Trophoblast cell (in vitro differentiated cells and primary cell): ENCODE data around the gene CCSER2.
A peak's percentile ranks its signal among the peaks of the same experiment; 100 is the strongest.

Experiments used
- DNase-seq, 2 donors: peaks; one replicate each; pipeline ENCODE4 v3.0.0-alpha.2; 2016
- H2AFZ ChIP-seq: 2 replicates; pipeline ENCODE4 v1.6.1; 2013; ENCODE audit warnings: low read length, moderate library complexity, mild to moderate bottlenecking; ENCODE audit not compliant: insufficient read depth, poor library complexity
- H2AK5ac ChIP-seq: 2 replicates; pipeline ENCODE4 v1.6.1; 2013; ENCODE audit warnings: mild to moderate bottlenecking, low read length
- H2BK120ac ChIP-seq: 2 replicates; pipeline ENCODE4 v1.6.1; 2013; ENCODE audit warnings: low read length, mild to moderate bottlenecking, moderate library complexity; ENCODE audit not compliant: insufficient read depth, poor library complexity
- H2BK12ac ChIP-seq: 2 replicates; pipeline ENCODE4 v1.6.1; 2013; ENCODE audit warnings: mild to moderate bottlenecking, low read length, moderate library complexity
- H2BK5ac ChIP-seq: 2 replicates; pipeline ENCODE4 v1.6.1; 2013; ENCODE audit warnings: low read length, low read depth, moderate library complexity, mild to moderate bottlenecking; ENCODE audit not compliant: poor library complexity
- H3K14ac ChIP-seq: 2 replicates; pipeline ENCODE4 v1.6.1; 2013; ENCODE audit warnings: mild to moderate bottlenecking, low read length
- H3K18ac ChIP-seq: 2 replicates; pipeline ENCODE4 v1.6.1; 2013; ENCODE audit warnings: mild to moderate bottlenecking, low read length
- H3K23ac ChIP-seq: 2 replicates; pipeline ENCODE4 v1.6.1; 2013; ENCODE audit warnings: low read length
- H3K27ac ChIP-seq: 2 replicates; pipeline ENCODE4 v1.5.1; 2013; ENCODE audit warnings: low read depth, mild to moderate bottlenecking, inconsistent platforms, low read length, moderate library complexity
- H3K27me3 ChIP-seq: 2 replicates; pipeline ENCODE4 v1.6.1; 2013; ENCODE audit warnings: inconsistent platforms, mild to moderate bottlenecking, low read length, moderate library complexity; ENCODE audit not compliant: insufficient read depth
- H3K36me3 ChIP-seq, 2 experiments: 1 replicate in 1 of 2; 2 replicates in 1 of 2; pipeline ENCODE4 v1.6.1; 2013; ENCODE audit warnings: low read length in 2 of 2, mild to moderate bottlenecking in 2 of 2, moderate library complexity in 1 of 2; ENCODE audit not compliant: insufficient read depth in 2 of 2, control insufficient read depth in 1 of 2
- H3K4ac ChIP-seq: 2 replicates; pipeline ENCODE4 v1.6.1; 2013; ENCODE audit warnings: low read depth, mild to moderate bottlenecking, low read length, moderate library complexity
- H3K4me1 ChIP-seq, 2 experiments: 1 replicate in 1 of 2; 2 replicates in 1 of 2; pipeline ENCODE4 v1.6.1; 2013; ENCODE audit warnings: low read length in 2 of 2, mild to moderate bottlenecking in 2 of 2, moderate library complexity in 1 of 2; ENCODE audit not compliant: insufficient read depth in 2 of 2, control insufficient read depth in 1 of 2
- H3K4me2 ChIP-seq: 2 replicates; pipeline ENCODE4 v1.6.1; 2013; ENCODE audit warnings: inconsistent platforms, mild to moderate bottlenecking, low read length, moderate library complexity
- H3K4me3 ChIP-seq: 2 replicates; pipeline ENCODE4 v1.5.1; 2013; ENCODE audit warnings: mild to moderate bottlenecking, low read depth, low read length, inconsistent platforms
- H3K79me1 ChIP-seq: one replicate; pipeline ENCODE4 v1.6.1; 2013; ENCODE audit warnings: low read length
- H3K79me2 ChIP-seq: 2 replicates; pipeline ENCODE4 v1.6.1; 2013; ENCODE audit warnings: low read length, mild to moderate bottlenecking; ENCODE audit not compliant: control insufficient read depth, insufficient read depth, poor library complexity
- H3K9ac ChIP-seq: 2 replicates; pipeline ENCODE4 v1.6.1; 2013; ENCODE audit warnings: mild to moderate bottlenecking, low read length
- H3K9me3 ChIP-seq: 2 replicates; pipeline ENCODE4 v1.6.1; 2013; ENCODE audit warnings: low read depth, mild to moderate bottlenecking, control low read depth, inconsistent platforms, low read length; ENCODE audit not compliant: insufficient read depth
- H4K12ac ChIP-seq: 2 replicates; pipeline ENCODE4 v1.6.1; 2013; ENCODE audit warnings: low read depth, mild to moderate bottlenecking, low read length, moderate library complexity
- H4K8ac ChIP-seq: 2 replicates; pipeline ENCODE4 v1.6.1; 2013; ENCODE audit warnings: low read depth, mild to moderate bottlenecking, low read length, moderate library complexity
- H4K91ac ChIP-seq: one replicate; pipeline ENCODE4 v1.6.1; 2013; ENCODE audit warnings: low read depth, mild to moderate bottlenecking, low read length, moderate library complexity
- whole genome bisulfite sequencing: extraction: QIAGEN DNeasy Blood & Tissue Kit; methylation state at CpG from one replicate; pipeline ENCODE4 v1.1.7; 2013; ENCODE audit warnings: missing lambda C conversion rate; ENCODE audit not compliant: insufficient read length, insufficient coverage; ENCODE audit errors: extremely low coverage; 5-methylcytosine and 5-hydroxymethylcytosine counted together

CCSER2 gene

GRCh38 chr10:84456126-84456525 is 127.7 kb downstream of the CCSER2 start:
- H4K8ac ChIP-seq: no peak overlapping the region
- no peak overlapping the region for H3K4me2 ChIP-seq
- H2BK5ac ChIP-seq: no peak overlapping the region
- H3K4me1 ChIP-seq: no peaks in the 10 kb centered on the region
- no peak overlapping the region for H4K12ac ChIP-seq
- H3K18ac ChIP-seq: no peak overlapping the region
- DNase-seq: no peak
- no peaks in the 10 kb centered on the region for H3K79me1 ChIP-seq
- no peaks in the 10 kb centered on the region for H3K9me3 ChIP-seq
- no CpG with 5 or more reads among the region's 2 CpGs for WGBS
- no peak overlapping the region for H2AK5ac ChIP-seq
- H3K14ac ChIP-seq: no peak overlapping the region
- H3K4me3 ChIP-seq: no peak overlapping the region
- H2AFZ ChIP-seq: no peak overlapping the region
- H3K79me2 ChIP-seq: no peaks in the 10 kb centered on the region
- no peaks in the 10 kb centered on the region for H3K27me3 ChIP-seq
- no peak overlapping the region for H4K91ac ChIP-seq
- no peak overlapping the region for H3K23ac ChIP-seq
- no peak overlapping the region for H3K27ac ChIP-seq
- no peak overlapping the region for H2BK120ac ChIP-seq
- no peak overlapping the region for H3K9ac ChIP-seq
- peaks cover 5 to 9% of the 10 kb centered on the region in 2 experiments for H3K36me3 ChIP-seq
- H2BK12ac ChIP-seq: no peak overlapping the region
- no peak overlapping the region for H3K4ac ChIP-seq

- Histone ChIP-seq H3K79me1 (no peaks in the 10 kb centered on the region), H3K4ac (no peak overlapping the region), H3K4me2 (no peak overlapping the region), H3K4me1 (no peaks in the 10 kb centered on the region), H2BK12ac (no peak overlapping the region), H3K9me3 (no peaks in the 10 kb centered on the region), H2AK5ac (no peak overlapping the region), H3K79me2 (no peaks in the 10 kb centered on the region), H2BK120ac (no peak overlapping the region), H2AFZ (no peak overlapping the region), H3K27ac (no peak overlapping the region), H3K4me3 (no peak overlapping the region), H3K14ac (no peak overlapping the region), H3K36me3 (peaks cover 5 to 9% of the 10 kb centered on the region in 2 experiments), H2BK5ac (no peak overlapping the region), H3K18ac (no peak overlapping the region), H3K27me3 (no peaks in the 10 kb centered on the region), H3K9ac (no peak overlapping the region), H4K8ac (no peak overlapping the region), H3K23ac (no peak overlapping the region), H4K12ac (no peak overlapping the region), H4K91ac (no peak overlapping the region)
- DNase-seq: no peak
These were observed 132.1 kb downstream of the CCSER2 start for GRCh38 chr10:84460520-84460919.

- DNase-seq: peak in 1 of 2 donors; percentile 8
These were observed 141.1 kb downstream of the CCSER2 start for GRCh38 chr10:84469470-84469869.

GRCh38 chr10:84473136-84473535 is 144.7 kb downstream of the CCSER2 start:
- Histone ChIP-seq H3K4me1 (no peaks in the 10 kb centered on the region), H2AFZ (no peak overlapping the region), H4K91ac (no peak overlapping the region), H2AK5ac (no peak overlapping the region), H3K27ac (no peak overlapping the region), H3K18ac (no peak overlapping the region), H3K9ac (no peak overlapping the region), H3K14ac (no peak overlapping the region), H3K36me3 (peaks cover 0 to 3% of the 10 kb centered on the region in 2 experiments), H2BK12ac (no peak overlapping the region), H2BK120ac (no peak overlapping the region), H2BK5ac (no peak overlapping the region), H3K4me3 (no peak overlapping the region), H3K79me1 (no peaks in the 10 kb centered on the region), H4K8ac (no peak overlapping the region), H3K79me2 (no peaks in the 10 kb centered on the region), H3K4ac (no peak overlapping the region), H3K9me3 (no peaks in the 10 kb centered on the region), H3K27me3 (no peaks in the 10 kb centered on the region), H3K4me2 (no peak overlapping the region), H3K23ac (no peak overlapping the region), H4K12ac (no peak overlapping the region)
- DNase-seq: no peak
- no CpG with 5 or more reads among the region's 3 CpGs for WGBS

More at GRCh38 chr10:84469470-84469869, 141.1 kb downstream of the CCSER2 start:
- Histone ChIP-seq H3K14ac (no peak overlapping the region), H3K4me3 (no peak overlapping the region), H4K91ac (no peak overlapping the region), H2BK12ac (no peak overlapping the region), H4K8ac (no peak overlapping the region), H3K79me2 (no peaks in the 10 kb centered on the region), H3K4me2 (no peak overlapping the region), H3K27me3 (no peaks in the 10 kb centered on the region), H2AK5ac (no peak overlapping the region), H3K4me1 (peaks cover 0 to 4% of the 10 kb centered on the region in 2 experiments), H3K9me3 (no peaks in the 10 kb centered on the region), H3K4ac (no peak overlapping the region), H2AFZ (no peak overlapping the region), H2BK120ac (no peak overlapping the region), H3K23ac (no peak overlapping the region), H3K27ac (no peak overlapping the region), H2BK5ac (no peak overlapping the region), H3K9ac (no peak overlapping the region), H3K18ac (no peak overlapping the region), H4K12ac (no peak overlapping the region), H3K79me1 (peaks cover 2% of the 10 kb centered on the region), H3K36me3 (no peaks in the 10 kb centered on the region)
- WGBS: no CpG with 5 or more reads among the region's 1 CpG
